Duodenal mucosa (tissue), 2 donors: ENCODE measurements around the gene DNAJC8.
A peak's percentile ranks its signal among the peaks of the same experiment; 100 is the strongest.

Experiments
- H3K27ac ChIP-seq: one replicate; pipeline ENCODE4 v1.7.0; 2013; ENCODE audit warnings: low read depth, low read length
- H3K27me3 ChIP-seq, 2 donors: one replicate each; pipeline ENCODE4 v1.7.0; 2013; ENCODE audit warnings: low read length in 2 of 2, control low read depth in 1 of 2; ENCODE audit not compliant: insufficient read depth in 2 of 2, control insufficient read depth in 1 of 2
- H3K36me3 ChIP-seq, 2 donors: one replicate each; pipeline ENCODE4 v1.7.0; 2013; ENCODE audit warnings: low read length in 2 of 2, control low read depth in 1 of 2; ENCODE audit not compliant: insufficient read depth in 2 of 2, control insufficient read depth in 1 of 2
- H3K4me1 ChIP-seq, 2 donors: one replicate each; pipeline ENCODE4 v1.7.0; 2013; ENCODE audit warnings: low read length in 2 of 2, control low read depth in 1 of 2; ENCODE audit not compliant: insufficient read depth in 2 of 2, control insufficient read depth in 1 of 2
- H3K4me3 ChIP-seq, 2 donors: one replicate each; pipeline ENCODE4 v1.7.0; 2013; ENCODE audit warnings: low read length in 2 of 2, low read depth in 1 of 2
- H3K9ac ChIP-seq, 2 donors: one replicate each; pipeline ENCODE4 v1.7.0; 2013; ENCODE audit warnings: low read length in 2 of 2, low read depth in 1 of 2
- H3K9me3 ChIP-seq, 2 donors: one replicate each; pipeline ENCODE4 v1.7.0; 2013; ENCODE audit warnings: low read length in 2 of 2, control low read depth in 1 of 2; ENCODE audit not compliant: control insufficient read depth in 1 of 2

Gene DNAJC8

DNA sequence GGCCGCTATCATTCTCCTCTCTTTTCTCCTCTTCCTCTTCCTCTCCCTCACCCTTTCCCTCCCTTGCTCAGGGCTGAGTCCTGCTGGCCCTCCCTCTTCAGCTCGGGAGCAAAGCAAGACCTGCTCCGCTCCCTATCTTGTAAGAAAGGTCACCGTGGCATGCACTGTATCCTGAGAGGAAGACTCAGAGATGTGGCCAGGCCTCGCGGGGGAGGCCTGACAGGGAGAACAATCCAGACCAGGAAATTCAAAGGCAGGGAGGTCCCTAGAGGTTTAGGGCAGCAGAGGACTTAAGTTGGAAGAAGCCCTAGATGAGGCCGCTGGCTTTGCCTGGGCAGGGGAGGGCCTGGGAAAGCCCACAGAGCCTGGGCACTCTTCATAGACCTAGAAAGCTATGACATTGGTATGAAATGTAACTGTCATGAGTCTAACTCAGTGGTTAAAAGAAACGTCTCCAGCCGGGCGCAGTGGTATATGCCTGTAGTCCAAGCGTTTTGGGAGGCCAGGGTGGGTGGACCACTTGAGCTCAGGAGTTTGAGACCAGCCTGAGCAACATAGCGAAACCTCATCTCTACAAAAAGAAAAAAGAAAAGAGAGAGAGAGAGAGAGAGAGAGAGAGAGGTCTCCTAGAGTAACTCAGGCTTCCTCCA, 41.7 kb downstream of the DNAJC8 start:
- Histone ChIP-seq H3K4me1 (peaks cover 0 to 4% of the 10 kb centered on the region in 2 donors), H3K27me3 (no peaks in the 10 kb centered on the region), H3K4me3 (no peak overlapping the region), H3K9me3 (no peaks in the 10 kb centered on the region), H3K27ac (no peak overlapping the region), H3K36me3 (no peaks in the 10 kb centered on the region), H3K9ac (no peak overlapping the region)

DNA sequence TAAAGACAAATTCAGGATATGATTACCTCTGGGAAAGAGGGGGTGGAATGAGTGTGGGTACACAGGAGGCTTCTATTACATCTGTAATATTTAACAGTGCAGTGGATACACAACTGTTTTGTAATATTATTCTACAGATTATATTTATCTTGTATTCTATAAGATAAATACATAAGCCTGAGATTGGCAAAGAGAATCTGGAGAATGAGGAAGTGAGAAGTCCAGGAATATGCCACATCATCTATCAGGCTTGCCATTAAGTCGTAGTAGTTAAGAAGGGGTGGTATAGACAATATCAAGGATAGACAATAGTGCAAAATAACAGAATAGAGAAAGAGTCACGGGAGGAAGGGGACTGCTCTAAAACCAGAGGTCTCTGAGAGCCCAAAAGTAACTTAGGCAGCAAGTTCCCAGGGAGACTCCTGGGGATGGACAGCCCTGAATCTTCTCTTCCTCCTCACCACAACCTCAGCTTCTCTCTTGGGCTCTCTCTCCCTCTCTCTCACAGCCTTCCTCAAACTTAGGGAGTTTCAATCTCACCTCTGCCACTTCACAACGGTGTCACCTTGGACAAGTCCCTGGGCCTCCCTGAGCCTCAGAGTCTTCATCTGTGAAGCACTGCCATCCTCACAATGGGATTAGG, 42.4 kb downstream of the DNAJC8 start:
- H3K4me1 ChIP-seq, result peaks cover 0 to 4% of the 10 kb centered on the region in 2 donors
- H3K36me3 ChIP-seq, result no peaks in the 10 kb centered on the region
- H3K27me3 ChIP-seq, result no peaks in the 10 kb centered on the region
- H3K9ac ChIP-seq, result no peak overlapping the region
- H3K9me3 ChIP-seq, result no peaks in the 10 kb centered on the region
- H3K27ac ChIP-seq, result no peak overlapping the region
- H3K4me3 ChIP-seq, result no peak overlapping the region

DNA sequence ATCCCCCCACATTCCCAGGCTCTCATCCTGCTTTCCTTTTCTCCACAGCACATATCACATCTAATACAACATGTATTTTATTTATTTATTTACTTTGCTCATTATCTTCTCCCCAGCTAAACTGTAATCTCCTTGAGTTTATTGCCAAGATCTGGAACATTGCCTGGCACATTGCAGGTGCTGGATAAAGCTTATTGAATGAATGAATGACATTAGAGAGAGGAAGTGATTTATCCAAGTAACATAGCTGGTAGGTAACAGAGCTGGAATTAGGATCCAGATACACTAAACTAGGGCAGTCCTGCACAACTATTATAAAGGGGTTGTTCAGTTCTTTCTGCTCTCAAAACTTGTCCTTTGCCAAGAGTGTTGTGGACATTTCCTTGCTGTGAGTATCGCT, 47.8 kb downstream of the DNAJC8 start:
- Histone ChIP-seq H3K27ac (no peak overlapping the region), H3K27me3 (no peaks in the 10 kb centered on the region), H3K9ac (no peak overlapping the region), H3K36me3 (no peaks in the 10 kb centered on the region), H3K4me1 (peaks cover 0 to 6% of the 10 kb centered on the region in 2 donors), H3K9me3 (no peaks in the 10 kb centered on the region), H3K4me3 (no peak overlapping the region)

DNA sequence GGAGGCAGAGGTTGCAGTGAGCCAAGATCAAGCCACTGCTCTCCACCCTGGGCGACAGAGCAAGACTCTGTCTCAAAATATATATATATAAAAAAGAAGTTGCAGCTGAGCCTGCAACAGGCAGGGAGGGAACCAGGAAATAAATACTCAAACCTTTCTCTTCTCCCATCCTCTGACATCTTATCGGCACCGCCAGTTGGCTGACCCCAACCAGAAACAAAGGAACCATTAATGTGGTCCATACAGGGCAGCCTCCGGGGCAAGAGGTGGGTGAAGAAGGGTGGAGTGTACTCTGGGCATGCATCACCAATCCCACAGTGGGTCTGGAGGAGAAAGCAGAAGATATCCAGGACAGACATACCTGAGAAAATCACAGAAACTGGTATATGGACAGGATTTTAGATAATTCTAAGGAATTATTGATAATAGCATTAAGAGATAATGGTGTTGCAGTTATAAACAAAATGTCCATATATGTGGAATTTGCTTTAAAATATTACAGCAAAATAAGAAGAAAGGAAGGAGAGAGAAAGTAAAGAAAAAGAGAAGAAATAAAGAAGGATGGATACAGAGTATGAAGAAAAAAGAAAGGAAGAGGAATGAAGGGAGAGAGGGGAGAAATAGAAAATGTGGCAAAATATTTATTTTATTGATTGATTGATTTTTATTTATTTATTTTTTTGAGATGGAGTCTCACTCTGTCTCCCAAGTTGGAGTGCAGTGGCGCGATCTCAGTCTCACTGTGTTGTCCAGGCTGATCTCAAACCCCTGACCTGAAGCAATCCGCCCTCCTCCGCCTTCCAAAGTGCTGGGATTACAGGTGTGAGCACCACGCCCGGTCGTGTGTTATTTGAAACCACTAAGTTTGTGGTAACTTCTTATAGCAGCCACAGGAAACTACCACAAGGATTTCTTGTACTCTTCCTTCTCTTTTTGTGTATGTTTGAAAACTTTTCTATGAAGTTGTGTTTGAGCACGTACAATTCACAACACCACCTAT, 52.2 kb downstream of the DNAJC8 start:
- no peak overlapping the region for H3K27ac ChIP-seq
- H3K36me3 ChIP-seq, result no peaks in the 10 kb centered on the region
- H3K4me1 ChIP-seq, result peaks cover 0 to 8% of the 10 kb centered on the region in 2 donors
- no peak overlapping the region for H3K9ac ChIP-seq
- peak overlapping the region in 1 of 2 donors; percentile 5 for H3K4me3 ChIP-seq
- H3K9me3 ChIP-seq, result no peaks in the 10 kb centered on the region
- no peaks in the 10 kb centered on the region for H3K27me3 ChIP-seq

DNA sequence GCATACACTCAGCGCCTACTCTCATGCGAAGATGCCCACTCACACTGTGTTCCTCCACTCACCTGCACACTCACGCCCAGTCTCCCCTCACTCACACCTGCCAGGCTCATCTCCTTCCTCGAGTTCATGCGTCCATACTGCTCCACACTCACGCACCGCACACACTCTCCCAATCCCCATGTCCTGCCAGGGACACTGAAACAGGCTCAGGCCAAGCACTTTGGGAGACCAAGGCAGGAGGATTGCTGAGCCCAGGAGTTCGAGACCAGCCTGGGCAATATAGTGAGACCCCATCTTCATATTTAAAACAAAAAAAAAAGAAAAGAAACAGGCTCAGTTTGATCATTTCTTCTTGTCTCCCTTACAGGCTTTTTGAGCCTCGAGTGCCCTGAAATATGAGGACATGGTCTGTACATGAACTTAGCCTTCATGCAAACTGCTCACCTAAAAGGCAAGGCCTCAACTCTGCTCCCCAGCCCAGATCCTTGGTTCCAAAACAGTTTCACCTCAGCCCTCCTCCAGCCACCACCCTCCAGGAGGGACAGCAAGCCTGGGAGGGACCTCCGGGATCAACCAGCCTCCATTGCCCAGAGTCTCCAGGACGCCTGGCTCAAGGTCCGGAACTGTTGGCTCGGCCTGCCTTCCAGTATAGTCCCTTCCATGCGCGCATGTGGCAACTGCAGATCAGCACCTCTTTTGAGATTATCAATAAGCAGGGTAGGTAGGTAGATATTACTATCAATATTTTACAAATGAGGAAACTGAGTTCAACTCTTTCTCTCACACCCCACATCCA, 53.9 kb downstream of the DNAJC8 start:
- Histone ChIP-seq H3K9me3 (no peaks in the 10 kb centered on the region), H3K27ac (no peak overlapping the region), H3K9ac (no peak overlapping the region), H3K36me3 (no peaks in the 10 kb centered on the region), H3K27me3 (no peaks in the 10 kb centered on the region), H3K4me1 (peaks cover 8 to 13% of the 10 kb centered on the region in 2 donors), H3K4me3 (no peak overlapping the region)

DNA sequence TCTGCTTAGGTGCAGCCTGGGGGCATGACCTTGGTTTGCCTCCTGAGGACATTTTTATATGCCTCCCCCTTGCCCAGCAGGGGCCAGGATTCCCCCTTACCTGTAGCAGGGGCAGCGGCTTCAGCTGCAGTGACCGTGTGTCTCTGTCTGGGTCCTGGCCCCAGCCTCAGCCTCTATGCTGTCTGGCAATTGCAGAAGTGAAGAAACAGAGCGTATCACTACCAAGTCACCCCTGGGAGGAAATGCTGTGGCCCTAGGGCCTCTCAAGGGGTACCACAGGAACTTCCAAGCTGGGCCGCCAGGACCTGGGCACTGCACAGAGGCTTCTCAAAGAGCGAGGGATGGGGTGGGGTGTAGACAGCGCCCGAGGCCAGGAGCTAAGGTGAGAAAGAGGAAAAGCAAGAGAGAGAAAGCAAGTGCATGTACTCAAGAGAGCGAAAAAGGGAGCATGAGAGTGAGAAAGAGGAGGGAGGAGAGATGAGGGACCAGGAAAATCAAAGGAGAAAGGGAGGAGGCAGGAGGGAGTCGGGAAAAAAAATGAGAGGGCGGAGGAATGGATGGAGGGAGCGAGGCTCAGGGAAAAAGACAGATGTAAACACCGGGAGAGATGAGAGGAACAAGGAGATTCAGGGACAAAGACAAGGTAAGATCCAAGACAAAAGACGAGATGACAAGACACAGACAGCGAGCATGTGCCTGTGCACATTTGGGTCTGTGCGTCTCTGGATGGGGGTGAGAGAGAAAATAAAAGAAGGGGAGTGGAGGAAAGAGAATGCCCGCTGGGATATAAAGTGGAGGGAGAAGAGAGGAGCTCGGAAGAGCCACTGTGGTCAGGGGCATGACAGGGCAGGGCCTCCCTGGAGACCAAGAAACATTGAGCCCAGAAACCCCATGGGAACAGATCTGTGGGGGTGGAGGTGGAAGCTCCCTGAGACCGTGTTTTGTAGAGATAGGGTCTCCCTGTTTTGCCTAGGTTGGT, 56.0 kb downstream of the DNAJC8 start, which contains the start of gene PTAFR:
Gene PTAFR (minus strand): TSS at position 199 of the 979 bp plus-strand sequence. CDS start 25,669 bp downstream, outside the sequence.
- Histone ChIP-seq H3K4me1 (peaks cover 21 to 33% of the 10 kb centered on the region in 2 donors), H3K4me3 (peak within 1 kb of the TSS; percentile 4 to 50), H3K27me3 (no peaks in the 10 kb centered on the region), H3K36me3 (no peaks in the 10 kb centered on the region), H3K9ac (peak within 1 kb of the TSS in 1 of 2 donors; percentile 25), H3K9me3 (no peaks in the 10 kb centered on the region), H3K27ac (peak within 1 kb of the TSS; percentile 5)

DNA sequence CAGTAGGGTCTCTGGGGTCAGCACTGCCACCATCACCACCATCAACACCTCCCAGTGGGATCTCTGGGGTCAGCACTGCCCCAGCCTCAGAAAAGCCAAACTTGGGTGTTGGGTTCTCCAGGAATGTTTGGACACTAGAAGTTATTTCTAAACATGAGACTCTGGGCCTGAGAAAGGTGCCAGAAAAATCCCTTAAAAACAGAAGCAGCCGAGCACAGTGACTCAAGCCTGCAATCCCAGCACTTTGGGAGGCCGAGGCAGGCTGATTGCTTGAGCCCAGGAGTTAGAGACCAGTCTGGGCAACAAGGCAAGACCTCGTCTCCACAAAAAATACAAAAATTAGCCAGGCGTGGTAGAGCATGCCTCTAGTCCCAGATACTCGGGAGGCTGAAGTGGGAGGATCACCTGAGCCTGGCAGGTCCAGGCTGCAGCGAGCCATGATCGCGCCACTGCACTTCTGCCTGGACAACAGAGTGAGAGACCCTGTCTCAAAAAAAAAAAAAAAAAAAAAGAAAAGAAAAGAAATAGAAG, 56.8 kb downstream of the DNAJC8 start:
- H3K9ac ChIP-seq, result peak overlapping the region in 1 of 2 donors; percentile 25
- peak overlapping the region; percentile 4 to 50 for H3K4me3 ChIP-seq
- H3K4me1 ChIP-seq, result peaks cover 29 to 40% of the 10 kb centered on the region in 2 donors

DNA sequence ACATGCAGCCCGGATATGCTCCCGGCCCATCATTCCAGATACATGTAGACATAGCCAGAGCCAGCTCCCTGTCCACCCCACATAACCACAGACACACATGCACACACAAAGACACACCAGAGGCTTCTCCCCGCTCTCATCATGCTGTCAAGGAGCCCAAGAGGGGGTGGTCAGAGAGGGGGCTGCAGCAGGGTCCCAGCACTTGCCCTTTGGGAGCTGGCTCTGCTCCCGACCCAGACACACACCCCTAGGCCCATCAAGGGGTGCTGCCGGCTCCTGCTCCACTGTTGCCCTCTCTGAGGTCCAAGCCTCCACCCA, 58.9 kb downstream of the DNAJC8 start:
- Histone ChIP-seq H3K27me3 (no peaks in the 10 kb centered on the region), H3K4me3 (peak overlapping the region in 1 of 2 donors; percentile 2), H3K36me3 (no peaks in the 10 kb centered on the region), H3K4me1 (peaks cover 34 to 47% of the 10 kb centered on the region in 2 donors), H3K27ac (peak overlapping the region; percentile 15), H3K9ac (peak overlapping the region in 1 of 2 donors; percentile 12), H3K9me3 (no peaks in the 10 kb centered on the region)

More for the DNA sequence above, 56.8 kb downstream of the DNAJC8 start:
- Histone ChIP-seq H3K36me3 (no peaks in the 10 kb centered on the region), H3K27me3 (no peaks in the 10 kb centered on the region), H3K9me3 (no peaks in the 10 kb centered on the region), H3K27ac (peak overlapping the region; percentile 5)
